Adipocyte (in vitro differentiated cells): Measurements from ENCODE around the gene ACOT13.
"Not testable (repeated sequence)": the region's sequence is repeated elsewhere in the genome, so short reads cannot be mapped to it uniquely, and the experiment has no call there.

Experiments used
- DNase-seq: peaks from one replicate; pipeline ENCODE4 v3.0.0-alpha.2; 2015; ENCODE audit warnings: low read depth
- H3K27me3 ChIP-seq: replicated peaks from 2 replicates; pipeline ENCODE4 v1.7.0; 2013; ENCODE audit warnings: mild to moderate bottlenecking, low read length, moderate library complexity; ENCODE audit not compliant: control insufficient read depth, insufficient read depth
- H3K36me3 ChIP-seq: 2 replicates; pipeline ENCODE4 v1.7.0; 2013; ENCODE audit warnings: low read length, mild to moderate bottlenecking, moderate library complexity; ENCODE audit not compliant: control insufficient read depth, insufficient read depth, severe bottlenecking
- H3K4me1 ChIP-seq: 2 replicates; pipeline ENCODE4 v1.7.0; 2013; ENCODE audit warnings: mild to moderate bottlenecking, low read length, moderate library complexity; ENCODE audit not compliant: control insufficient read depth, insufficient read depth
- H3K4me3 ChIP-seq: 2 replicates; pipeline ENCODE4 v1.7.0; 2013; ENCODE audit warnings: mild to moderate bottlenecking, low read length, moderate library complexity
- H3K9ac ChIP-seq: 2 replicates; pipeline ENCODE4 v1.7.0; 2013; ENCODE audit warnings: mild to moderate bottlenecking, low read length, moderate library complexity
- H3K9me3 ChIP-seq: 2 replicates; pipeline ENCODE4 v1.7.0; 2013; ENCODE audit warnings: mild to moderate bottlenecking, low read length, moderate library complexity; ENCODE audit not compliant: control insufficient read depth

ACOT13 gene

GRCh38 chr6:24753545-24753944, 86.7 kb downstream of the ACOT13 start:
- no peaks in the 10 kb centered on the region for H3K9me3 ChIP-seq
- no peaks in the 10 kb centered on the region for H3K27me3 ChIP-seq
- no peak overlapping the region for H3K4me3 ChIP-seq
- no peaks in the 10 kb centered on the region for H3K36me3 ChIP-seq
- H3K9ac ChIP-seq = no peak overlapping the region
- DNase-seq = no peak
- no peaks in the 10 kb centered on the region for H3K4me1 ChIP-seq

DNA sequence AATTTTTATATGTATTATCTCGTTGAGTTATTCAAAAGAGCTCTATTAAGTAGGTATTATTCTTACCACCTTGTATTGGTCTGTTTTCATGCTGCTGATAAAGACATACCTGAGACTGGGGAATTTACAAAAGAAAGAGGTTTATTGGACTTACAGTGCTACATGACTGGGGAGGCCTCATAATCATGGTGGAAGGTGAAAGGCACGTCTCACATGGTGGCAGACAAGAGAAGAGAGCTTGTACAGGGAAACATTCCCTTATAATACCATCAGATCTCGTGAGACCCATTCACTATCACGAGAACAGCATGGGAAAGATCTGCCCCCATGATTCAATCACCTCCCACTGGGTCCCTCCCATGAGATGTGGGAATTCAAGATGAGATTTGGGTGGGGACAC, 87.5 kb downstream of the ACOT13 start:
- H3K36me3 ChIP-seq, H3K9me3 ChIP-seq, H3K4me1 ChIP-seq, H3K27me3 ChIP-seq, H3K4me3 ChIP-seq, DNase-seq, H3K9ac ChIP-seq: not testable (repeated sequence)
